Activated CD4-positive, alpha-beta T cell treated with anti-CD3 and anti-CD28 coated beads for 24 hours (primary cell): Measurements from ENCODE around the gene SOX15.

ENCODE experiments used
- DNase-seq, 2 donors: peaks; one replicate each; pipeline ENCODE4 v3.0.0-alpha.2; 2020; ENCODE audit warnings: low read depth in 2 of 2

Gene SOX15

GRCh38 chr17:7557775-7558543 is 31.9 kb downstream of the SOX15 start:
- no peak for DNase-seq

- no peak for DNase-seq
These were observed 32.6 kb downstream of the SOX15 start for GRCh38 chr17:7557147-7557764.

DNA sequence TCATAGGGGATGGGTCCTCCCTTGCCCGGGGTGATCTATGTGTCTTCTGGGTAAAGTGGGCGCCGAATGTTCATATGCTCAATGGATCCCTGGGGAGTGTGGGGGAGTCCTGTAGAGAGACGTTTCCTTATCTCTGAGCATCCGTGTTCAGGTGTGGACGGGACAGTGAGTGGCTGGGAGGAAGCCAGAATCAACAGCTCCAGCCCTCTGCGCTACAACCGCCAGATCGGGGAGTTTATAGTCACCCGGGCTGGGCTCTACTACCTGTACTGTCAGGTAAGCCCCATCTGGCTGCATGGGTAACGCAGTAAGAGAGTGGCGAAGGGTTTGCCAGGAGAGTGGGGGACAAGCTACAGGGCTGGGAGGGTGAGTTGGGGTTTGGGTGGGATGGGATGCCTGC is 33.3 kb downstream of the SOX15 start:
- DNase-seq: no peak

DNA sequence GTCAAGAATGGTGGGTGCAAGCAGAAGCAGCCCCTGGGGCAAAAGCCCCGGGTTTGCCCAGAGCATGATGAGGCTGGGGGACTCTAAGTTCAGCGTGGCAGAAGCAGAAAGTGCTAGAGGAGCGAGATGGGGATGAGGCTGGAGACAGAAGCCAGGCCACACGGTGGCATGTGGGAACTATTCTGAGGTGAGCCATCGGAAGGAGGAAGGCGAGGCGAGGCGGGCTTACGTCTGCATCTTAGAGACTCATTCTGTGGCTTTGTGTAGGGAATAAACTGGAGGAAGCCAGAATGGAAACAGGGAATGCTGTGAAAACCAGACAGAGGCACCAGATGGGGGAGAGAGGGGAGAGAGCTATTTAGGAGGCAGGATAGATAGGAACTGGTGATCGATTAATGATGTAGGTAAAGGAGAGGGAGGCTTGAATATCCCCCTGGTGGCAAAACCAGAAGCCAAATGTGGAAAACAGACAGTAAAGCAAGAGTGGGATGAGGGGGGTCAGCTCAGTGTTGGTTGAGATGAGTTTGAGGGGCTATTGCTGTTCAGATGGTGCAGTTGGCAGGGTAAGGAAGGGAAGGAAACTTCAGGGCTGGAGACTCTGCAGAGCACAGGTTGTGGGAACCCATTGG is 34.5 kb downstream of the SOX15 start:
- no peak for DNase-seq

DNA sequence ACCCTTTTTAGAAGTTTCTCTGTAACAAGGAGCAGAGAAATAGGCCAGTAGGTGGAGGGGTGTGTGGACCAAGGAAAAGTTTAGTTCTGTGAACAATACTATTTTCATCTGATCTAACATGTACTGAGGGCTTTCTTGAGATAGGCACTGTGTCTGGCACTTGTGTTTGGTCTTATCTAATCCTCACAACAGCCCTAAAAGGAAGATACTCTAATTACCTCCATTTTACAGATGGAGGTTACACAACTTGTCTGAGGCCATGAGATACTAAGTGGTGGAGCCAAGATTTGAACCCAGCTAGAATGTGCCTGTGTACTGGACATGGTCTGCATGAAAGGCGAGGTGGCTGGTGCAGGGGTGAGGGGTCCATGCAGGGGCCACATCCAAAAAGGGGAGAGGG is 36.5 kb downstream of the SOX15 start:
- no peak for DNase-seq

- DNase-seq: no peak
These were observed 37.3 kb downstream of the SOX15 start for GRCh38 chr17:7552621-7553051.

DNA sequence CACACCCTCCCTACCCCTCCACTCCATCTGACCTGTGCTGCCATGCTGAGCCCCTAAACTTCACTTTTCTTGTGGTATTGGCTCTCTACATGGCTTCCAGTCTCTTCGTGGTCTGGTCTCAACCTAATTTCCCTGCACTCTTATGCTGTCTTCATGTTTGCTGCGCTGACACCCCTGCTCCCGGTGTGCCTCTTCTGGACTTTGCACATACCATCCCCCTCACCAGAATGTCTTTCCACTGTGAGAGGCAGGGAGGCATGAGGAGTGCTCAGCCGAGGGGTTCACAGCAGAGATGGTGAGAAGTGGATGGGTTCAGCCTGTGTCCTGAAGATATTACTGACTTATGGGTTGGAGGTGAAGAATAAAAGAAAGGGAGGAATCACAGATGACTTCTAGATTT is 38.5 kb downstream of the SOX15 start:
- DNase-seq: no peak

GRCh38 chr17:7550344-7550743 is 39.5 kb downstream of the SOX15 start:
- DNase-seq: no peak

- DNase-seq: peak in 1 of 2 donors; percentile 30
These were observed 40.4 kb downstream of the SOX15 start for GRCh38 chr17:7549401-7550055.

DNA sequence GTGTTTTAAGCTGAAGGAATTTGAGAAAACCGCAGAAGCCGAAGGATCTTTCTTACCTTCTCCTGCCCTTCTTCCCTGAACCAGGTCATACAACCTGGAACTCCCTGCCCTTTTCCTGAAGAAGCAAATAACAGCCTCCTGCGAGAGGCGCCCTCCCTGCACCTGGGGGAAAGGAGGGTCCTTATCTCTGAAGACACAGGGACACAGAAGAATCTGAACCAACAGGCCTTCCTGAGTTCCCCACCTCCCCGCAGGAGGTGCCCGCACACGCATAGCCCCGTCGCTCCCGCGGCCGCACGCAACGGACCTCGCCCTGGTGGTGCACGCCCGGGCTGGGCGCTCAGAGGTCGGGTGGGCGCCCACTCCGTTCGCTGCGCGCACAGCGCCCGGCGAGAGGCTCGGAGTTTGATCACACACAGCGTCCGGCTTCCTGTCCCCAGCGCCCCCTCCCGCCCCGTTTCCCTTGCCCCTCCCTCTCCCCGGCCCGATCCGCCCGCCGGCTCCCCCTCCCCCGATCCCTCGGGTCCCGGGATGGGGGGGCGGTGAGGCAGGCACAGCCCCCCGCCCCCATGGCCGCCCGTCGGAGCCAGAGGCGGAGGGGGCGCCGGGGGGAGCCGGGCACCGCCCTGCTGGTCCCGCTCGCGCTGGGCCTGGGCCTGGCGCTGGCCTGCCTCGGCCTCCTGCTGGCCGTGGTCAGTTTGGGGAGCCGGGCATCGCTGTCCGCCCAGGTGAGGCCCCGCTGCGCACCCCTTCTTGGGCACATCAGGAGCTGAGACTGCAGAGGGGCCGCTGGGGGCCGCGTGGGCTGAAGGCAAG is 41.1 kb downstream of the SOX15 start, which contains the start of gene TNFSF12:
Gene TNFSF12, plus strand, starts transcription at position 474 of the 816 bp plus-strand sequence. Its CDS starts 96 bp downstream, at position 570.
- DNase-seq: peak; percentile 26 to 31

DNA sequence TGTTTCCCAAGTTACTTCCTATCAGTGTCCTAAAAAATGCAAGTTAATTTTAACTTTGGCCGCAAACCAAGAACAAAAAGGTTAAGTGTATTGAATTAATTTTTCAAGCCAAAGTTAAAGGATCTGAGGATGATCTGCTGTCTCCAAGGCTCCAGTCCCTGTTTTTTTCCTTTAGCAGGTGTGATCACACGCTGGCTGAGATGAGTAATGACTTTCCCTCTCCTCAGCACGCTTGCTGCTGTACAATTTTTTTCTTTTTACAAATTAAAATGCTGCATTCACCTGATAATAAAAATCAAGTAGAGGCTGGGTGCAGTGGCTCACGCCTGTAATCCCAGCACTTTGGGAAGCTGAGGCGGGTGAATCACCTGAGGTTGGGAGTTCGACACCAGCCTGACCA is 45.0 kb downstream of the SOX15 start:
- no peak for DNase-seq

DNA sequence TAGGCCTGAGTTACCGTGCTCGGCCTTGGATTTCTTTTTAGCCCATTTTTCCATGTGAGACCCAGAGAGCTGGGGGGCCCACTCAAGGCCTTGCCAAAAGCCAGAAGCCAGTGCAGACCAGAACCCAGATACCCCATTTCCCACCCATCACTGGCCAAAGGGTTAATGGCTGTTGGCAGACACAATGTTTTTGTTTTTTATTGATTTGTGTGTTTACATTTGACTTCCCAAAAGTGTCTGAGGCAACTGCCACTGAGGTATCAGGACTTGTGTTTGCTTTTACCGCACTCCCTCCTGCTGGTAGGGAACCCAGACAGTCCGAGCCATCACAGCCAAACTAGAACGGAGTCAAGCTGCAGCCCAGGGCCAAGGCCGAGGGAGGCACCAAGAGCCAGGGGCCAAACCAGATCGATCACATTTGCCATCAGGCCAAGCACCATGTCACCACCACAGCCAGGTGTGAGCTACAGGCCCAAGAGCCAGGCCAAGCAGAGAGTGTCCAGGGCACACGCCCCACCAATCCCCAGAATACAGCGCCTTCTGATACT is 48.7 kb downstream of the SOX15 start:
- DNase-seq: no peak

- DNase-seq: no peak
These were observed 50.9 kb downstream of the SOX15 start for GRCh38 chr17:7538891-7539545.
